Loucy (cell line): ENCODE results near the gene GLRA1.

Experiments used
- H2AFZ ChIP-seq: fragments of 200-600 bp; sonication (generic); 2 replicates; pipeline ENCODE4 v1.6.0; 2016; ENCODE audit warnings: antibody characterized with exemption, mild to moderate bottlenecking, low read length, moderate library complexity
- H3F3A ChIP-seq: fragments of 200-600 bp; 2 replicates; pipeline ENCODE4 v1.6.0; 2016; ENCODE audit warnings: antibody characterized with exemption, low read depth, mild to moderate bottlenecking
- H3K27me3 ChIP-seq: fragments of 200-600 bp; sonication (generic); 2 replicates; pipeline ENCODE4 v1.6.1; 2014; ENCODE audit warnings: low read length, mild to moderate bottlenecking; ENCODE audit not compliant: insufficient read depth, poor library complexity, severe bottlenecking
- H3K36me3 ChIP-seq: fragments of 200-600 bp; sonication (generic); 2 replicates; pipeline ENCODE4 v1.6.1; 2016; ENCODE audit warnings: low read length; ENCODE audit not compliant: insufficient read depth
- H3K4me1 ChIP-seq: fragments of 200-600 bp; sonication (generic); 2 replicates; pipeline ENCODE4 v1.5.1; 2014; ENCODE audit warnings: low read length, mild to moderate bottlenecking; ENCODE audit not compliant: insufficient read depth, poor library complexity, severe bottlenecking
- H3K4me2 ChIP-seq: fragments of 200-600 bp; sonication (generic); 2 replicates; pipeline ENCODE4 v1.6.0; 2014; ENCODE audit warnings: antibody characterized with exemption, low read length, low read depth, mild to moderate bottlenecking; ENCODE audit not compliant: poor library complexity, severe bottlenecking
- H3K4me3 ChIP-seq: fragments of 200-600 bp; sonication (generic); 2 replicates; pipeline ENCODE4 v1.5.1; 2014; ENCODE audit warnings: low read length, mild to moderate bottlenecking, mixed read lengths; ENCODE audit not compliant: poor library complexity, severe bottlenecking
- H3K79me2 ChIP-seq: fragments of 200-600 bp; sonication (generic); 2 replicates; pipeline ENCODE4 v1.6.1; 2014; ENCODE audit warnings: low read length; ENCODE audit not compliant: insufficient read depth
- H3K9ac ChIP-seq: fragments of 200-600 bp; sonication (generic); 2 replicates; pipeline ENCODE4 v1.6.0; 2014; ENCODE audit warnings: mild to moderate bottlenecking, low read depth, low read length, moderate library complexity; ENCODE audit not compliant: poor library complexity, severe bottlenecking
- H3K9me2 ChIP-seq: fragments of 200-600 bp; sonication (generic); replicated peaks from 2 replicates; pipeline ENCODE4 v1.6.1; 2016; ENCODE audit warnings: low read depth, low read length, mixed read lengths
- H3K9me3 ChIP-seq: fragments of 200-600 bp; sonication (generic); 2 replicates; pipeline ENCODE4 v1.6.1; 2014; ENCODE audit warnings: mild to moderate bottlenecking, antibody characterized with exemption, low read length, low read depth; ENCODE audit not compliant: insufficient read depth
- H4K20me1 ChIP-seq: fragments of 200-600 bp; sonication (generic); 2 replicates; pipeline ENCODE4 v1.6.0; 2014; ENCODE audit warnings: antibody characterized with exemption, low read length, mild to moderate bottlenecking; ENCODE audit not compliant: insufficient read depth, poor library complexity, severe bottlenecking
- EZH2phosphoT487 ChIP-seq: fragments of 200-600 bp; IDR thresholded peaks from 2 replicates; pipeline ENCODE4 v1.6.1; 2018; ENCODE audit warnings: antibody characterized with exemption, mild to moderate bottlenecking, moderate library complexity, borderline replicate concordance
- TF ChIP-seq, protein P1 (sequence below): fragments of 200-600 bp; sonication (generic); conservative IDR thresholded peaks from 2 replicates; pipeline ENCODE4 v1.5.1; 2014; ENCODE audit warnings: mild to moderate bottlenecking, antibody characterized with exemption, low read length

GLRA1 gene

DNA sequence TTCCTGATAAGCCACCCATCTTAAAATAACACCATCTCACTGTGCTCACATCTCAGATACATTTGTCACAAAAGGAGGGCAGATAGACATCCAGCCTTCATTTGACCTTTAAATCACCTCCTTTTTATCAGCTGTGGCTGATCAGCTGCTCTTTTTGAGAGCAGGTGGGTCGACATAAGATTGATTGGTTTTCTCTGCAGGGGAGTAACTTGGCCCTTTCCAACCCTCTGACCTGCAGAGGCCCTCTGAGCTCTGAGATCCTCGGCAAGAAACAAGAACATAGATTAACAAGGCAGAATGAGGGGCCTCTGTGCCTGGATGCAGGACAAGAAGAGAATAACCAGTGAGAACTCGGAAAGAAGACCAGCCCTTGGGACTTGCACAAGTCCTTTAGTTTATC, 33.5 kb upstream of the GLRA1 start:
- no peaks in the 10 kb centered on the region for H3F3A ChIP-seq
- H3K9ac ChIP-seq = no peak overlapping the region
- no peaks in the 10 kb centered on the region for H3K4me1 ChIP-seq
- no peak overlapping the region for H3K4me2 ChIP-seq
- H4K20me1 ChIP-seq = no peaks in the 10 kb centered on the region
- no peak overlapping the region for H3K4me3 ChIP-seq
- H3K27me3 ChIP-seq = no peaks in the 10 kb centered on the region
- no peak for TF ChIP-seq EZH2phosphoT487
- TF ChIP-seq, protein P1, sequence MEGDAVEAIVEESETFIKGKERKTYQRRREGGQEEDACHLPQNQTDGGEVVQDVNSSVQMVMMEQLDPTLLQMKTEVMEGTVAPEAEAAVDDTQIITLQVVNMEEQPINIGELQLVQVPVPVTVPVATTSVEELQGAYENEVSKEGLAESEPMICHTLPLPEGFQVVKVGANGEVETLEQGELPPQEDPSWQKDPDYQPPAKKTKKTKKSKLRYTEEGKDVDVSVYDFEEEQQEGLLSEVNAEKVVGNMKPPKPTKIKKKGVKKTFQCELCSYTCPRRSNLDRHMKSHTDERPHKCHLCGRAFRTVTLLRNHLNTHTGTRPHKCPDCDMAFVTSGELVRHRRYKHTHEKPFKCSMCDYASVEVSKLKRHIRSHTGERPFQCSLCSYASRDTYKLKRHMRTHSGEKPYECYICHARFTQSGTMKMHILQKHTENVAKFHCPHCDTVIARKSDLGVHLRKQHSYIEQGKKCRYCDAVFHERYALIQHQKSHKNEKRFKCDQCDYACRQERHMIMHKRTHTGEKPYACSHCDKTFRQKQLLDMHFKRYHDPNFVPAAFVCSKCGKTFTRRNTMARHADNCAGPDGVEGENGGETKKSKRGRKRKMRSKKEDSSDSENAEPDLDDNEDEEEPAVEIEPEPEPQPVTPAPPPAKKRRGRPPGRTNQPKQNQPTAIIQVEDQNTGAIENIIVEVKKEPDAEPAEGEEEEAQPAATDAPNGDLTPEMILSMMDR = no peak
- no peaks in the 10 kb centered on the region for H3K9me3 ChIP-seq
- no peaks in the 10 kb centered on the region for H3K36me3 ChIP-seq
- H3K79me2 ChIP-seq = no peaks in the 10 kb centered on the region
- H3K9me2 ChIP-seq = no peaks in the 10 kb centered on the region
- no peak overlapping the region for H2AFZ ChIP-seq

DNA sequence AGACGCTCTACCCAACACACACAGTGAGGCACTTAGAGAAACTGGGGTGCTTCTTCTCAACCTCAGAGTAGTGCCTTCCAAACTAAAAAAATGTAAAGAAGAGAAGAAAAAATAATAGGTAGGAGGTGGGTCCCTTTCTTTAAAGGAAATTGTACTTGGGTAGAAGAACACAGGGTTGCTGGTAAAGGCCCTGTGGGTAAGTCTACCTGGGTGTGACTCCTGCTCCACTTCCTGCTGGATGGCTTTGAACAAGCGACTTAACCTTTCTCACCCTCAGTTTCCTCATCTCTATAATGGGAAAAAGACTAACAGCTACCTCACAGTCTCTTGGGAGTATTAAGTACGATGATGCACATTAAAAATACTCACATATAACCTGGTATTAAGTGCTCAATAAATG, 32.1 kb upstream of the GLRA1 start:
- H2AFZ ChIP-seq = no peak overlapping the region
- no peak overlapping the region for H3K4me3 ChIP-seq
- H3K9me2 ChIP-seq = no peaks in the 10 kb centered on the region
- TF ChIP-seq, protein P1 = no peak
- TF ChIP-seq EZH2phosphoT487 = no peak
- H3K79me2 ChIP-seq = no peaks in the 10 kb centered on the region
- H3K9ac ChIP-seq = no peak overlapping the region
- no peak overlapping the region for H3K4me2 ChIP-seq
- H4K20me1 ChIP-seq = no peaks in the 10 kb centered on the region
- no peaks in the 10 kb centered on the region for H3K27me3 ChIP-seq
- H3K9me3 ChIP-seq = no peaks in the 10 kb centered on the region
- H3K4me1 ChIP-seq = no peaks in the 10 kb centered on the region
- no peaks in the 10 kb centered on the region for H3K36me3 ChIP-seq
- H3F3A ChIP-seq = no peaks in the 10 kb centered on the region

DNA sequence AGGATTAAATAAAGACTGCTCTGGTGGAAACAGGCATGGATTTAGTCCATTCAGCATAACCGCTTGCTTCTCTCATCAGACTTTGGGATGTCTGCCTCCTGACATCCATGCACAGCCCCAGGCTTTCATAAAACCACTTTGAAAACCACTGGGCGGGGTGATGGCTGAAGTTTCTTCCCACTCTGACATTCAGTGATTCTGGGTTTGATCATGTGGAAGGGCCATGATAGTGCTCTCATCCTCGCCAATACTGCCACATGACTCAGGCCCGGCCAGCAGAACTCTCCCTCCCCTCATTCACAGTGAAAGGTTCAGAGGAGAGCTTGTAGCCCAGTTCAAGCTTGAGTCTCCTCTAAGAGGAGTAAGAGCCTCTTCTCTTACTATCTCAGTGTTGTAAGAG, 29.6 kb upstream of the GLRA1 start:
- H2AFZ ChIP-seq = no peak overlapping the region
- no peaks in the 10 kb centered on the region for H4K20me1 ChIP-seq

More for the DNA sequence above, 29.6 kb upstream of the GLRA1 start:
- Histone ChIP-seq H3K9me3 (no peaks in the 10 kb centered on the region), H3K9me2 (no peaks in the 10 kb centered on the region), H3K36me3 (no peaks in the 10 kb centered on the region), H3K4me2 (no peak overlapping the region), H3F3A (no peaks in the 10 kb centered on the region), H3K4me3 (no peak overlapping the region), H3K9ac (no peak overlapping the region), H3K79me2 (no peaks in the 10 kb centered on the region), H3K4me1 (no peaks in the 10 kb centered on the region), H3K27me3 (no peaks in the 10 kb centered on the region)
- TF ChIP-seq, protein P1 = no peak
- no peak for TF ChIP-seq EZH2phosphoT487
